OCI-LY1 (cell line): ENCODE measurements around the gene CEBPZOS.

Source experiments
- H2AFZ ChIP-seq: fragments of 200-600 bp; sonication (generic), shearing (Covaris generic); 2 replicates; pipeline ENCODE4 v1.6.0; 2014; ENCODE audit warnings: antibody characterized with exemption, mild to moderate bottlenecking, low read length
- H3F3A ChIP-seq: fragments of 200-600 bp; sonication (generic), shearing (Covaris generic); 2 replicates; pipeline ENCODE4 v1.6.0; 2014; ENCODE audit warnings: mild to moderate bottlenecking, antibody characterized with exemption, low read length, moderate library complexity; ENCODE audit not compliant: insufficient read depth
- H3K27ac ChIP-seq: fragments of 200-600 bp; sonication (generic); 2 replicates; pipeline ENCODE4 v1.5.1; 2014; ENCODE audit warnings: low read length, mixed run types, mild to moderate bottlenecking, low read depth; ENCODE audit not compliant: poor library complexity, severe bottlenecking
- H3K27me3 ChIP-seq: fragments of 200-600 bp; sonication (generic); 2 replicates; pipeline ENCODE4 v1.6.0; 2014; ENCODE audit warnings: antibody characterized with exemption, mild to moderate bottlenecking, low read length, moderate library complexity; ENCODE audit not compliant: insufficient read depth
- H3K36me3 ChIP-seq: fragments of 200-600 bp; sonication (generic); 2 replicates; pipeline ENCODE4 v1.6.1; 2014; ENCODE audit warnings: mild to moderate bottlenecking, antibody characterized with exemption, low read length, moderate library complexity, mixed read lengths; ENCODE audit not compliant: insufficient read depth
- H3K4me1 ChIP-seq: fragments of 200-600 bp; sonication (generic); 2 replicates; pipeline ENCODE4 v1.5.1; 2014; ENCODE audit warnings: mild to moderate bottlenecking, low read length, moderate library complexity; ENCODE audit not compliant: insufficient read depth, severe bottlenecking
- H3K4me2 ChIP-seq: fragments of 200-600 bp; sonication (generic), shearing (Covaris generic); 2 replicates; pipeline ENCODE4 v1.6.1; 2014; ENCODE audit warnings: low read length
- H3K4me3 ChIP-seq: fragments of 200-600 bp; sonication (generic); 2 replicates; pipeline ENCODE4 v1.5.1; 2014; ENCODE audit warnings: low read length, low read depth, mild to moderate bottlenecking, mixed read lengths; ENCODE audit not compliant: poor library complexity, severe bottlenecking
- H3K79me2 ChIP-seq: fragments of 200-600 bp; shearing (Covaris generic); 2 replicates; pipeline ENCODE4 v1.6.1; 2016; ENCODE audit warnings: mixed run types, low read length, mixed read lengths; ENCODE audit not compliant: insufficient read depth
- H3K9ac ChIP-seq: fragments of 200-600 bp; sonication (generic), shearing (Covaris generic); 2 replicates; pipeline ENCODE4 v1.6.1; 2014; ENCODE audit warnings: mild to moderate bottlenecking, low read length, mixed read lengths
- H3K9me2 ChIP-seq: fragments of 200-600 bp; sonication (generic), shearing (Covaris generic); 2 replicates; pipeline ENCODE4 v1.6.1; 2014; ENCODE audit warnings: low read depth, mild to moderate bottlenecking, low read length, mixed read lengths
- H3K9me3 ChIP-seq: fragments of 200-600 bp; shearing (Covaris generic); 2 replicates; pipeline ENCODE4 v1.6.1; 2014; ENCODE audit warnings: low read length, mixed read lengths
- H4K20me1 ChIP-seq: fragments of 200-600 bp; sonication (generic), shearing (Covaris generic); 2 replicates; pipeline ENCODE4 v1.6.0; 2016; ENCODE audit warnings: mild to moderate bottlenecking, low read length; ENCODE audit not compliant: insufficient read depth
- EZH2 ChIP-seq: fragments of 200-600 bp; sonication (generic), shearing (Covaris generic); IDR thresholded peaks from 2 replicates; pipeline ENCODE4 v1.8.0; 2017; ENCODE audit warnings: borderline replicate concordance, mixed run types, mild to moderate bottlenecking, antibody characterized with exemption, low read length, moderate library complexity, mixed read lengths
- TF ChIP-seq, protein P1 (sequence below): fragments of 200-600 bp; sonication (generic), shearing (Covaris generic); IDR thresholded peaks from 2 replicates; pipeline ENCODE4 v1.5.1; 2017; ENCODE audit warnings: mild to moderate bottlenecking, antibody characterized with exemption, low read length, moderate library complexity, mixed read lengths

The CEBPZOS gene

DNA sequence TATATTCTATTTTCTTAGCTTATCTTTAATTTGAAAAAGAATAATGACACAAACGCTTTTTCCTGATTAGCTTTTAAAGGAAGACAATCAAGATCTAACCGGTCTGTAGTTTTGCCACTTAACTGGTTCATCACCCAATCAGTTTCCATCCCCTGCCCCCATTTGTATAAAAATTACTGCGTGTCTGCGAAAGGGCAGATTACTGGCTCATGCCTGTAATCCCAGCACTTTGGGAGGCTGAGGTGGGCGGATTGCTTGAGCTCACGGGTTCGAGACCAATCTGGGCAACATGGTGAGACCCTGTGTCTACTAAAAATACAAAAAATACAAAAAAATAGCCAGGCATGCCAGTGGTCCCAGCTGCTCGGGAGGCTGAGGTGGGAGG is 2.4 kb downstream of the CEBPZOS start:
- no peak for TF ChIP-seq EZH2
- TF ChIP-seq, protein P1, sequence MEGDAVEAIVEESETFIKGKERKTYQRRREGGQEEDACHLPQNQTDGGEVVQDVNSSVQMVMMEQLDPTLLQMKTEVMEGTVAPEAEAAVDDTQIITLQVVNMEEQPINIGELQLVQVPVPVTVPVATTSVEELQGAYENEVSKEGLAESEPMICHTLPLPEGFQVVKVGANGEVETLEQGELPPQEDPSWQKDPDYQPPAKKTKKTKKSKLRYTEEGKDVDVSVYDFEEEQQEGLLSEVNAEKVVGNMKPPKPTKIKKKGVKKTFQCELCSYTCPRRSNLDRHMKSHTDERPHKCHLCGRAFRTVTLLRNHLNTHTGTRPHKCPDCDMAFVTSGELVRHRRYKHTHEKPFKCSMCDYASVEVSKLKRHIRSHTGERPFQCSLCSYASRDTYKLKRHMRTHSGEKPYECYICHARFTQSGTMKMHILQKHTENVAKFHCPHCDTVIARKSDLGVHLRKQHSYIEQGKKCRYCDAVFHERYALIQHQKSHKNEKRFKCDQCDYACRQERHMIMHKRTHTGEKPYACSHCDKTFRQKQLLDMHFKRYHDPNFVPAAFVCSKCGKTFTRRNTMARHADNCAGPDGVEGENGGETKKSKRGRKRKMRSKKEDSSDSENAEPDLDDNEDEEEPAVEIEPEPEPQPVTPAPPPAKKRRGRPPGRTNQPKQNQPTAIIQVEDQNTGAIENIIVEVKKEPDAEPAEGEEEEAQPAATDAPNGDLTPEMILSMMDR, result no peak
- Histone ChIP-seq H3K27me3 (no peaks in the 10 kb centered on the region), H3K9me3 (0 out of 2 replicates have a peak, but pooled peaks cover 4% of the 10 kb centered on the region), H3K36me3 (peaks cover 51% of the 10 kb centered on the region), H3K9ac (0 out of 2 replicates have a peak overlapping the region, but pooled peaks have one; percentile 81), H3K4me1 (peaks cover 28% of the 10 kb centered on the region), H3F3A (no peaks in the 10 kb centered on the region), H3K9me2 (no peaks in the 10 kb centered on the region), H3K27ac (peak overlapping the region; percentile 81), H3K79me2 (peaks cover 31% of the 10 kb centered on the region), H2AFZ (no peak overlapping the region), H3K4me3 (no peak overlapping the region), H3K4me2 (peak overlapping the region; percentile 75), H4K20me1 (no peaks in the 10 kb centered on the region)

DNA sequence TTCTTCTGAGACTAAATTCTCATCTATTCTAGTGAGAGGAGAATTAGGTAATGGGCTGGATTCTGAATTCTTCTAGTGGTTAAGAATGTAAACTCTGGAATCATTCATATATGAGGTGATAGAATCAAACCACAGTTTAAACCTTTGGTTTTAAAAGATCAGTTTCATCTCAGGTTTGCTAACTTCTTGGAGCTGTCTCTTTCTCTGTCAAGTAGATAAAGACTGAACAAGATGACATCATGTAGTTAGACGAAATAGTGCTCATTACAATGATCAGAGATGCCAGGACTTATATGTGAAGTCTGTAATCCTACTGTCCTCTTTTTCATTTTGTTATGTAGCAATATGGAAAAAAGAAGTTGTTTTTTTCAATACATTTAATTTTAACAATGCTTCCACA is 4.9 kb downstream of the CEBPZOS start:
- peaks cover 23% of the 10 kb centered on the region for H3K4me1 ChIP-seq
- H3K36me3 ChIP-seq, result peaks cover 77% of the 10 kb centered on the region
- no peak overlapping the region for H3K27ac ChIP-seq
- H3K4me2 ChIP-seq, result no peak overlapping the region
- H3K9me2 ChIP-seq, result no peaks in the 10 kb centered on the region
- no peaks in the 10 kb centered on the region for H3K27me3 ChIP-seq
- H4K20me1 ChIP-seq, result no peaks in the 10 kb centered on the region
- peaks cover 38% of the 10 kb centered on the region for H3K79me2 ChIP-seq
- no peak overlapping the region for H3K4me3 ChIP-seq
- H3K9me3 ChIP-seq, result peaks cover 11% of the 10 kb centered on the region; the same call in 1 of the 2 replicates
- H3K9ac ChIP-seq, result no peak overlapping the region
- no peak overlapping the region for H2AFZ ChIP-seq
- TF ChIP-seq EZH2, result no peak
- TF ChIP-seq, protein P1, result no peak
- no peaks in the 10 kb centered on the region for H3F3A ChIP-seq

DNA sequence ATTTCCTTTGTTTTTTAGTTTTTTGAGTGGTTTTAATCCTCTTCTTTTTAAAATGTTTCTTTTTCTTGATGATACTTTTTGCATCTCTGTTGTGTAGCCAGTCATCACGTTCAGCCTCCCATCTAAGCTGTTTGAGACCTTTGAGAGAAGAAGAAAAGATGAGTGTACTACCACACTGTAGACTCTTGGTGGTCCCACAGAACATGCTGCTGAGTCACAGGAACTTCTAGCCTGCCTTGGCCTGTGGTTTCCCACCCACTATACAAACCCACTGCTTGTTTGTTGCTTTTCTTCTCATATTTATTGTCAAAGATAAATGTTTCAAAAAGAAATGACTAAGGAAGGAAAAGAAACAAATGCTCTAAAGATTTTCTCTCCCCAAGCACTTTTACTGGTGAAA is 5.5 kb downstream of the CEBPZOS start:
- peaks cover 44% of the 10 kb centered on the region for H3K79me2 ChIP-seq
- no peaks in the 10 kb centered on the region for H3F3A ChIP-seq
- H3K4me1 ChIP-seq, result peaks cover 23% of the 10 kb centered on the region
- no peak overlapping the region for H3K4me3 ChIP-seq
- H3K9me3 ChIP-seq, result peaks cover 17% of the 10 kb centered on the region
- H2AFZ ChIP-seq, result no peak overlapping the region
- H3K36me3 ChIP-seq, result peaks cover 82% of the 10 kb centered on the region
- H3K9ac ChIP-seq, result no peak overlapping the region
- TF ChIP-seq, protein P1, result no peak
- TF ChIP-seq EZH2, result no peak
- no peaks in the 10 kb centered on the region for H3K27me3 ChIP-seq
- H4K20me1 ChIP-seq, result no peaks in the 10 kb centered on the region
- H3K4me2 ChIP-seq, result no peak overlapping the region
- peak overlapping the region; percentile 28 for H3K27ac ChIP-seq
- no peaks in the 10 kb centered on the region for H3K9me2 ChIP-seq
